Adrenal gland (tissue), 5 donors: Measurements from ENCODE around the gene TMEM151B.
"Not testable (repeated sequence)": the region's sequence is repeated elsewhere in the genome, so short reads cannot be mapped to it uniquely, and the experiment has no call there.

Source experiments
- POLR2A ChIP-seq, 2 donors: fragments of 450-650 bp; IDR thresholded peaks; one replicate each; pipeline ENCODE4 v1.6.1; 2017; ENCODE audit warnings: antibody characterized with exemption in 2 of 2, mild to moderate bottlenecking in 2 of 2, moderate library complexity in 1 of 2
- TF ChIP-seq, protein P1 (sequence below), 6 experiments: fragments of 450-650 bp in 4 of 6; fragments of 200-600 bp in 2 of 6; sonication (generic) in 1 of 6; IDR thresholded peaks; 1 replicate in 5 of 6; 2 replicates in 1 of 6; pipeline versions ENCODE4 v1.5.1 to v1.8.0; 2016 to 2021; ENCODE audit warnings: antibody characterized with exemption in 6 of 6, mild to moderate bottlenecking in 2 of 6, moderate library complexity in 1 of 6
- donor health status: DM: no; HTN: no; CAD: no.

- TF ChIP-seq, protein P1, sequence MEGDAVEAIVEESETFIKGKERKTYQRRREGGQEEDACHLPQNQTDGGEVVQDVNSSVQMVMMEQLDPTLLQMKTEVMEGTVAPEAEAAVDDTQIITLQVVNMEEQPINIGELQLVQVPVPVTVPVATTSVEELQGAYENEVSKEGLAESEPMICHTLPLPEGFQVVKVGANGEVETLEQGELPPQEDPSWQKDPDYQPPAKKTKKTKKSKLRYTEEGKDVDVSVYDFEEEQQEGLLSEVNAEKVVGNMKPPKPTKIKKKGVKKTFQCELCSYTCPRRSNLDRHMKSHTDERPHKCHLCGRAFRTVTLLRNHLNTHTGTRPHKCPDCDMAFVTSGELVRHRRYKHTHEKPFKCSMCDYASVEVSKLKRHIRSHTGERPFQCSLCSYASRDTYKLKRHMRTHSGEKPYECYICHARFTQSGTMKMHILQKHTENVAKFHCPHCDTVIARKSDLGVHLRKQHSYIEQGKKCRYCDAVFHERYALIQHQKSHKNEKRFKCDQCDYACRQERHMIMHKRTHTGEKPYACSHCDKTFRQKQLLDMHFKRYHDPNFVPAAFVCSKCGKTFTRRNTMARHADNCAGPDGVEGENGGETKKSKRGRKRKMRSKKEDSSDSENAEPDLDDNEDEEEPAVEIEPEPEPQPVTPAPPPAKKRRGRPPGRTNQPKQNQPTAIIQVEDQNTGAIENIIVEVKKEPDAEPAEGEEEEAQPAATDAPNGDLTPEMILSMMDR (IDR thresholded peaks at IDR 0.05) = not testable (repeated sequence)
- TF ChIP-seq POLR2A (IDR thresholded peaks at IDR 0.05) = not testable (repeated sequence)
Observed at GRCh38 chr6:44231426-44231825, 38.8 kb upstream of the TMEM151B start.
